Mesothelial cell of epicardium (in vitro differentiated cells): ENCODE measurements around the gene CDK13. TPM values are rescaled to one million over a fixed set of nuclear protein-coding genes. Genes with fewer than 3 reads are reported as not detected.

Experiments
- DNase-seq, 2 experiments: peaks; one replicate each; pipeline ENCODE4 v3.0.0; 2021; ENCODE audit warnings: low spot score in 2 of 2; ENCODE audit not compliant: unreplicated experiment in 2 of 2
- H3K27ac Mint-ChIP-seq: 2 replicates; pipeline ENCODE4 v1.8.0; 2021; ENCODE audit warnings: mixed read lengths
- H3K27me3 Mint-ChIP-seq: 2 replicates; pipeline ENCODE4 v1.8.0; 2021; ENCODE audit warnings: low read depth, mixed read lengths
- H3K36me3 Mint-ChIP-seq: 2 replicates; pipeline ENCODE4 v1.8.0; 2021; ENCODE audit warnings: mixed read lengths
- H3K4me1 Mint-ChIP-seq: 2 replicates; pipeline ENCODE4 v1.8.0; 2021; ENCODE audit warnings: mixed read lengths
- H3K4me3 Mint-ChIP-seq: 2 replicates; pipeline ENCODE4 v1.8.0; 2021; ENCODE audit warnings: mild to moderate bottlenecking, moderate library complexity, mixed read lengths
- H3K9me3 Mint-ChIP-seq: 2 replicates; pipeline ENCODE4 v1.8.0; 2021; ENCODE audit warnings: mixed read lengths
- total RNA-seq: library from RNA; stranded (reverse); gene quantifications from 3 replicates; pipeline ENCODE4 v1.2.1, GENCODE V29; 2021
- TF ChIP-seq, protein P1 (sequence below): fragments of 200-600 bp; sonication (generic); IDR thresholded peaks from one replicate; pipeline ENCODE4 v1.5.0; 2021; ENCODE audit warnings: antibody characterized with exemption; ENCODE audit not compliant: unreplicated experiment

Gene CDK13
- total RNA-seq, 1 donor from 2014 or later, result 82.0 TPM

GRCh38 chr7:40072268-40072667 is 122.2 kb downstream of the CDK13 start:
- TF ChIP-seq, protein P1, sequence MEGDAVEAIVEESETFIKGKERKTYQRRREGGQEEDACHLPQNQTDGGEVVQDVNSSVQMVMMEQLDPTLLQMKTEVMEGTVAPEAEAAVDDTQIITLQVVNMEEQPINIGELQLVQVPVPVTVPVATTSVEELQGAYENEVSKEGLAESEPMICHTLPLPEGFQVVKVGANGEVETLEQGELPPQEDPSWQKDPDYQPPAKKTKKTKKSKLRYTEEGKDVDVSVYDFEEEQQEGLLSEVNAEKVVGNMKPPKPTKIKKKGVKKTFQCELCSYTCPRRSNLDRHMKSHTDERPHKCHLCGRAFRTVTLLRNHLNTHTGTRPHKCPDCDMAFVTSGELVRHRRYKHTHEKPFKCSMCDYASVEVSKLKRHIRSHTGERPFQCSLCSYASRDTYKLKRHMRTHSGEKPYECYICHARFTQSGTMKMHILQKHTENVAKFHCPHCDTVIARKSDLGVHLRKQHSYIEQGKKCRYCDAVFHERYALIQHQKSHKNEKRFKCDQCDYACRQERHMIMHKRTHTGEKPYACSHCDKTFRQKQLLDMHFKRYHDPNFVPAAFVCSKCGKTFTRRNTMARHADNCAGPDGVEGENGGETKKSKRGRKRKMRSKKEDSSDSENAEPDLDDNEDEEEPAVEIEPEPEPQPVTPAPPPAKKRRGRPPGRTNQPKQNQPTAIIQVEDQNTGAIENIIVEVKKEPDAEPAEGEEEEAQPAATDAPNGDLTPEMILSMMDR, result no peak
- Mint-ChIP-seq H3K27me3 (no peaks in the 10 kb centered on the region), H3K36me3 (peaks cover 5% of the 10 kb centered on the region)

GRCh38 chr7:40073239-40073638 is 123.2 kb downstream of the CDK13 start:
- Mint-ChIP-seq H3K4me3 (no peak overlapping the region), H3K9me3 (no peaks in the 10 kb centered on the region), H3K27ac (no peak overlapping the region), H3K36me3 (peaks cover 3% of the 10 kb centered on the region), H3K27me3 (no peaks in the 10 kb centered on the region), H3K4me1 (no peaks in the 10 kb centered on the region)
- DNase-seq, result no peak
- TF ChIP-seq, protein P1, result no peak

More at GRCh38 chr7:40072268-40072667, 122.2 kb downstream of the CDK13 start:
- Mint-ChIP-seq H3K9me3 (no peaks in the 10 kb centered on the region), H3K4me1 (no peaks in the 10 kb centered on the region), H3K27ac (no peak overlapping the region), H3K4me3 (no peak overlapping the region)
- DNase-seq, result no peak

DNA sequence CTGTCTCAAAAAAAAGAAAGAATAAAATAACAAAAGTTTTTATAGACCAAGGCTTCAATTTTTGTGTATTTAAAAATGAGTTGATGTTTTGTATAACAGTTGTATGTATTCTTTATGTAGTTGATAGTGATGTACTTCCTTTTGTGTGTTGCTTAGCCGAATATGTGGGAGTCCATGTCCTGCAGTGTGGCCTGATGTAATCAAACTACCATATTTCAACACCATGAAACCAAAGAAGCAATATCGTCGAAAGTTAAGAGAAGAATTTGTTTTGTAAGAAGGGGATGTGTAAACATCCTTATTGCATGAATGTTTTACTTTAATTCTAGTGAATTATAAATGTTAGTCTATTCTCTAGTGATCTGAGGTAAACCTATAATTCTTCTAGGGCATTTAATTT is 127.8 kb downstream of the CDK13 start:
- Mint-ChIP-seq H3K4me3 (no peak overlapping the region), H3K9me3 (no peaks in the 10 kb centered on the region), H3K27ac (no peak overlapping the region), H3K36me3 (peaks cover 8% of the 10 kb centered on the region), H3K4me1 (no peaks in the 10 kb centered on the region), H3K27me3 (no peaks in the 10 kb centered on the region)
- TF ChIP-seq, protein P1, result no peak
- no peak for DNase-seq

- peak overlapping the region; percentile 87 for H3K27ac Mint-ChIP-seq
- no peak overlapping the region for H3K4me3 Mint-ChIP-seq
- DNase-seq, result no peak
- TF ChIP-seq, protein P1, result no peak
- H3K36me3 Mint-ChIP-seq, result peaks cover 36% of the 10 kb centered on the region
- no peaks in the 10 kb centered on the region for H3K27me3 Mint-ChIP-seq
- H3K9me3 Mint-ChIP-seq, result no peaks in the 10 kb centered on the region
- H3K4me1 Mint-ChIP-seq, result peaks cover 21% of the 10 kb centered on the region
Measured at GRCh38 chr7:40092182-40092581, 142.1 kb downstream of the CDK13 start.

DNA sequence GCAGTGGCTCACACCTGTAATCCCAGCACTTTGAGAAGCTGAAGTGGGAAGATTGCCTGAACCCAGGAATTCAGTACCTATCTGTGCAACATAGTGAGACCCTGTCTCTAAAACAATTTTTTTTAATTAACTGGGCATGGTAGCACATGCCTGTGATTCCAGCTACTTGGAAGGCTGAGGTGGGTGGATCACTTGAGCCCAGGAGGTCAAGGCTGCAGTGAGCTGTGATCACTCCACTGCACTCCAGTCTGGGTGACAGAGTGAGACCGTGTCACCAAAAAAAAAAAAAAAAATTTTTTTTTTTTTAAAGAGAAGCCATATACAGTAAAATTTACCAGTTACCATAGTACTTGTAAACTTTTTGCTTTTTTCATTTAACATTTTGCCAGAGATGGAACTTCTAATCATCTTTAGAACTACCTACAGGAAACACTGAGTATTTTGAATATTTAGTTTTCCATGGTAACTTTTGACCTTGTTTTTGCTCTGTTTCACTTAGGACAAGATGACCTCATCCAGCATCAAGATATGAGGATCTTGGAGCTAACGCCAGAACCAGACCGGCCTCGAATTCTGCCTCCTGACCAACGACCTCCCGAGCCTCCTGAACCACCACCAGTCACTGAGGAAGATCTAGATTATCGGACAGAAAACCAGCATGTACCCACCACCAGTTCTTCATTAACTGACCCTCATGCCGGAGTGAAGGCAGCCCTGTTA is 143.7 kb downstream of the CDK13 start:
- no peak overlapping the region for H3K27ac Mint-ChIP-seq
- no peak overlapping the region for H3K4me3 Mint-ChIP-seq
- peaks cover 28% of the 10 kb centered on the region for H3K36me3 Mint-ChIP-seq
- no peak for DNase-seq
- TF ChIP-seq, protein P1, result no peak
- peaks cover 33% of the 10 kb centered on the region for H3K4me1 Mint-ChIP-seq
- H3K27me3 Mint-ChIP-seq, result no peaks in the 10 kb centered on the region
- no peaks in the 10 kb centered on the region for H3K9me3 Mint-ChIP-seq

DNA sequence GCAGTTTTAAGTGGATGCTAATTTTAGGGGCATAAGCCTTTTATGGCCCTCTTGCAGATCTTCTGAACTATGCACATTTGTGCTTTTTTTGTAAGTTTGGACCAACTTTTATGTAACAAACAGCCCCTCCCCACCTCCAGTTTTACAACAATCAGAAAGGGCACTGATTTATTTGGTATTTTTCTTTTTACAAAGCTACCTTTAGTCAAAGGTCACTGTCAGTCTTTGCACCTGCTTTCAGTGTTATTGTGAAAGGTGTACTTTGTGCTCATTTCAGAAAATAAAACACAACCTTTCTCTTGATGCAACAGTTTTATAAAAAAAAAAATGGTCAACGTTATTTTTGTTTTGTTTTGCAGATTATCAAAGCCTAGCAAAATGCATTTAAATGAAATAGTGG is 145.2 kb downstream of the CDK13 start:
- no peak overlapping the region for H3K27ac Mint-ChIP-seq
- H3K27me3 Mint-ChIP-seq, result no peaks in the 10 kb centered on the region
- no peak for DNase-seq
- no peaks in the 10 kb centered on the region for H3K9me3 Mint-ChIP-seq
- peaks cover 43% of the 10 kb centered on the region for H3K4me1 Mint-ChIP-seq
- TF ChIP-seq, protein P1, result no peak
- no peak overlapping the region for H3K4me3 Mint-ChIP-seq
- peaks cover 23% of the 10 kb centered on the region for H3K36me3 Mint-ChIP-seq
